ENCODE measurements around the gene PRKCE. TPM values are rescaled to one million over a fixed set of nuclear protein-coding genes. Genes with fewer than 3 reads are reported as not detected.

The PRKCE gene
- total and polyA plus RNA-seq, 4 donors, result 2.5 to 38.6 (median 5.8) TPM

- TF ChIP-seq SP1 (IDR thresholded peaks at IDR 0.05), result no peak
- TF ChIP-seq CTCF (IDR thresholded peaks at IDR 0.05; ENCODE audit: low read depth, low read length, missing input control), result no peak
- TF ChIP-seq NR2F2 (IDR thresholded peaks at IDR 0.05), result no peak
- no peak for TF ChIP-seq YY1 (IDR thresholded peaks at IDR 0.05)
- TF ChIP-seq MAX (IDR thresholded peaks at IDR 0.05), result no peak
- TF ChIP-seq EGR1 (IDR thresholded peaks at IDR 0.05; ENCODE audit: low read depth in 2 of 2), result no peak
- no peak for TF ChIP-seq HNF4G (IDR thresholded peaks at IDR 0.05)
- TF ChIP-seq RXRA (IDR thresholded peaks at IDR 0.05), result no peak
- no peak for TF ChIP-seq JUND (IDR thresholded peaks at IDR 0.05)
- TF ChIP-seq FOXA2 (IDR thresholded peaks at IDR 0.05), result no peak
- no peak for TF ChIP-seq HNF4A (conservative IDR thresholded peaks at IDR 0.05)
- TF ChIP-seq FOXA1 (IDR thresholded peaks at IDR 0.05), result no peak
- no peak overlapping the region for H3K4me3 ChIP-seq (ENCODE audit: low read depth in 1 of 3, low read length in 3 of 3)
- 90% methylated on average over 2 of the region's 2 CpGs for WGBS
- DNase-seq (ENCODE audit: low spot score), result no peak
- no peaks in the 10 kb centered on the region for H3K36me3 ChIP-seq (ENCODE audit: control insufficient read depth in 4 of 4, insufficient read depth in 3 of 4, low read depth in 1 of 4, low read length in 3 of 4)
- no peaks in the 10 kb centered on the region for H3K9me3 ChIP-seq (ENCODE audit: control insufficient read depth in 4 of 4, low read length in 3 of 4)
- H3K27me3 ChIP-seq (ENCODE audit: control insufficient read depth in 4 of 4, insufficient read depth in 4 of 4, low read length in 3 of 4), result no peaks in the 10 kb centered on the region
- H3K4me1 ChIP-seq (ENCODE audit: control insufficient read depth in 4 of 4, insufficient read depth in 4 of 4, low read length in 3 of 4), result peaks cover 3 to 12% (median 7%) of the 10 kb centered on the region in 4 donors
- H3K9ac ChIP-seq (ENCODE audit: low read depth in 1 of 2, low read length in 2 of 2), result no peak overlapping the region
- no peak overlapping the region for H3K27ac ChIP-seq (ENCODE audit: low read depth in 1 of 2, low read length in 2 of 2)
These were observed 163.6 kb downstream of the PRKCE start for GRCh38 chr2:45814951-45815621.

DNA sequence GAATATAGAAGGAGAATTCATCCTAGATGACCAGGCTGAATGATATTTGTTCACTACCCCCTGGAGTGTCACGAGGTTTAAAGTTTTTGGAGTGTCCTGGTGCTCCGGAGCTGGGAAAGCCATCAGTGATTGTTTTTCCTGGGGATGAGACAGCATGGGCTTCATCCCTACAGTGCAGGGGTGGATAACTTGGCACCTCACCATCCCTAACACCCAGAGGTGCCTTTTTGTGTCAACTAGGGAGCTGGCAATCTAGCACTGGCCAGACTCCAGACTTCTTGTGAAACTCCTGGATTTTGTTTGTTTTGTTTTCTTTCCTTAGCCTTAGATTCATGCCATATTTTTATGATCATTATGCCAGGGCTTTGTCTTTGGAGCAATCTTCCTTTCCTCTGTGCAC lies 164.8 kb downstream of the PRKCE start:
- WGBS, result 47% methylated on average over 2 of the region's 2 CpGs
- H3K4me3 ChIP-seq (ENCODE audit: low read depth in 1 of 3, low read length in 3 of 3), result no peak overlapping the region
- H3K9me3 ChIP-seq (ENCODE audit: control insufficient read depth in 4 of 4, low read length in 3 of 4), result no peaks in the 10 kb centered on the region
- H3K27ac ChIP-seq (ENCODE audit: low read depth in 1 of 2, low read length in 2 of 2), result no peak overlapping the region
- H3K4me1 ChIP-seq (ENCODE audit: control insufficient read depth in 4 of 4, insufficient read depth in 4 of 4, low read length in 3 of 4), result peaks cover 5 to 12% (median 10%) of the 10 kb centered on the region in 4 donors
- DNase-seq (ENCODE audit: low spot score), result no peak
- no peaks in the 10 kb centered on the region for H3K27me3 ChIP-seq (ENCODE audit: control insufficient read depth in 4 of 4, insufficient read depth in 4 of 4, low read length in 3 of 4)
- TF ChIP-seq RXRA (IDR thresholded peaks at IDR 0.05), result peak in 1 of 2 donors; percentile 64
- no peak for TF ChIP-seq SP1 (IDR thresholded peaks at IDR 0.05)
- peak; percentile 42 for TF ChIP-seq FOXA2 (IDR thresholded peaks at IDR 0.05)
- TF ChIP-seq EGR1 (IDR thresholded peaks at IDR 0.05; ENCODE audit: low read depth in 2 of 2), result no peak
- no peak for TF ChIP-seq HNF4G (IDR thresholded peaks at IDR 0.05)
- TF ChIP-seq, protein P1, sequence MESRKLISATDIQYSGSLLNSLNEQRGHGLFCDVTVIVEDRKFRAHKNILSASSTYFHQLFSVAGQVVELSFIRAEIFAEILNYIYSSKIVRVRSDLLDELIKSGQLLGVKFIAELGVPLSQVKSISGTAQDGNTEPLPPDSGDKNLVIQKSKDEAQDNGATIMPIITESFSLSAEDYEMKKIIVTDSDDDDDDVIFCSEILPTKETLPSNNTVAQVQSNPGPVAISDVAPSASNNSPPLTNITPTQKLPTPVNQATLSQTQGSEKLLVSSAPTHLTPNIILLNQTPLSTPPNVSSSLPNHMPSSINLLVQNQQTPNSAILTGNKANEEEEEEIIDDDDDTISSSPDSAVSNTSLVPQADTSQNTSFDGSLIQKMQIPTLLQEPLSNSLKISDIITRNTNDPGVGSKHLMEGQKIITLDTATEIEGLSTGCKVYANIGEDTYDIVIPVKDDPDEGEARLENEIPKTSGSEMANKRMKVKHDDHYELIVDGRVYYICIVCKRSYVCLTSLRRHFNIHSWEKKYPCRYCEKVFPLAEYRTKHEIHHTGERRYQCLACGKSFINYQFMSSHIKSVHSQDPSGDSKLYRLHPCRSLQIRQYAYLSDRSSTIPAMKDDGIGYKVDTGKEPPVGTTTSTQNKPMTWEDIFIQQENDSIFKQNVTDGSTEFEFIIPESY (IDR thresholded peaks at IDR 0.05), result no peak
- TF ChIP-seq RAD21 (IDR thresholded peaks at IDR 0.05), result peak in 1 of 2 donors; percentile 21
- TF ChIP-seq YY1 (IDR thresholded peaks at IDR 0.05), result peak; percentile 27
- peak; percentile 35 to 54 for TF ChIP-seq HNF4A (conservative IDR thresholded peaks at IDR 0.05)
- TF ChIP-seq CTCF (IDR thresholded peaks at IDR 0.05; ENCODE audit: low read depth, low read length, missing input control), result no peak
- TF ChIP-seq, protein P2, sequence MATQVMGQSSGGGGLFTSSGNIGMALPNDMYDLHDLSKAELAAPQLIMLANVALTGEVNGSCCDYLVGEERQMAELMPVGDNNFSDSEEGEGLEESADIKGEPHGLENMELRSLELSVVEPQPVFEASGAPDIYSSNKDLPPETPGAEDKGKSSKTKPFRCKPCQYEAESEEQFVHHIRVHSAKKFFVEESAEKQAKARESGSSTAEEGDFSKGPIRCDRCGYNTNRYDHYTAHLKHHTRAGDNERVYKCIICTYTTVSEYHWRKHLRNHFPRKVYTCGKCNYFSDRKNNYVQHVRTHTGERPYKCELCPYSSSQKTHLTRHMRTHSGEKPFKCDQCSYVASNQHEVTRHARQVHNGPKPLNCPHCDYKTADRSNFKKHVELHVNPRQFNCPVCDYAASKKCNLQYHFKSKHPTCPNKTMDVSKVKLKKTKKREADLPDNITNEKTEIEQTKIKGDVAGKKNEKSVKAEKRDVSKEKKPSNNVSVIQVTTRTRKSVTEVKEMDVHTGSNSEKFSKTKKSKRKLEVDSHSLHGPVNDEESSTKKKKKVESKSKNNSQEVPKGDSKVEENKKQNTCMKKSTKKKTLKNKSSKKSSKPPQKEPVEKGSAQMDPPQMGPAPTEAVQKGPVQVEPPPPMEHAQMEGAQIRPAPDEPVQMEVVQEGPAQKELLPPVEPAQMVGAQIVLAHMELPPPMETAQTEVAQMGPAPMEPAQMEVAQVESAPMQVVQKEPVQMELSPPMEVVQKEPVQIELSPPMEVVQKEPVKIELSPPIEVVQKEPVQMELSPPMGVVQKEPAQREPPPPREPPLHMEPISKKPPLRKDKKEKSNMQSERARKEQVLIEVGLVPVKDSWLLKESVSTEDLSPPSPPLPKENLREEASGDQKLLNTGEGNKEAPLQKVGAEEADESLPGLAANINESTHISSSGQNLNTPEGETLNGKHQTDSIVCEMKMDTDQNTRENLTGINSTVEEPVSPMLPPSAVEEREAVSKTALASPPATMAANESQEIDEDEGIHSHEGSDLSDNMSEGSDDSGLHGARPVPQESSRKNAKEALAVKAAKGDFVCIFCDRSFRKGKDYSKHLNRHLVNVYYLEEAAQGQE (IDR thresholded peaks at IDR 0.05), result no peak
- TF ChIP-seq FOXA1 (IDR thresholded peaks at IDR 0.05), result no peak
- no peak overlapping the region for H3K9ac ChIP-seq (ENCODE audit: low read depth in 1 of 2, low read length in 2 of 2)
- no peaks in the 10 kb centered on the region for H3K36me3 ChIP-seq (ENCODE audit: control insufficient read depth in 4 of 4, insufficient read depth in 3 of 4, low read depth in 1 of 4, low read length in 3 of 4)

Data from liver (tissue), 9 donors.